HK-2 (cell line): ENCODE results near the gene SNIP1.
A peak's percentile ranks its signal among the peaks of the same experiment; 100 is the strongest.
"Not testable (repeated sequence)": the region's sequence is repeated elsewhere in the genome, so short reads cannot be mapped to it uniquely, and the experiment has no call there.

ENCODE experiments used
- DNase-seq: peaks from one replicate; pipeline ENCODE4 v3.0.0-alpha.2; 2018; ENCODE audit not compliant: unreplicated experiment

Gene SNIP1

GRCh38 chr1:37514350-37515184, 39.5 kb downstream of the SNIP1 start, which contains the start of gene MEAF6:
MEAF6 (minus strand) TSS chr1:37514766; CDS start chr1:37514746, 20 bp downstream.
- DNase-seq = peak; percentile 88

GRCh38 chr1:37513795-37514349, 40.2 kb downstream of the SNIP1 start:
- DNase-seq = peak; percentile 24

- DNase-seq = no peak
These were observed 44.9 kb downstream of the SNIP1 start for GRCh38 chr1:37509181-37509580.

GRCh38 chr1:37506740-37507139, 47.4 kb downstream of the SNIP1 start:
- DNase-seq = no peak

GRCh38 chr1:37502791-37503190, 51.3 kb downstream of the SNIP1 start:
- DNase-seq = not testable (repeated sequence)

GRCh38 chr1:37502104-37502503, 52.0 kb downstream of the SNIP1 start:
- no peak for DNase-seq

- DNase-seq = no peak
These were observed 52.4 kb downstream of the SNIP1 start for GRCh38 chr1:37501661-37502060.

- DNase-seq = peak; percentile 14
These were observed 55.0 kb downstream of the SNIP1 start for GRCh38 chr1:37498872-37499617.

- DNase-seq = no peak
These were observed 56.3 kb downstream of the SNIP1 start for GRCh38 chr1:37497832-37498231.

GRCh38 chr1:37495875-37496274, 58.2 kb downstream of the SNIP1 start:
- no peak for DNase-seq

GRCh38 chr1:37493336-37494098, 60.6 kb downstream of the SNIP1 start:
- DNase-seq = no peak

GRCh38 chr1:37487619-37487984, 66.5 kb downstream of the SNIP1 start:
- DNase-seq = no peak

- peak; percentile 81 for DNase-seq
These were observed 67.1 kb downstream of the SNIP1 start for GRCh38 chr1:37486680-37487618.

- DNase-seq = peak; percentile 10
These were observed 68.0 kb downstream of the SNIP1 start for GRCh38 chr1:37485902-37486679.
